Activated CD4-positive, alpha-beta T cell treated with anti-CD3 and anti-CD28 coated beads, Interleukin-2, amount 50 U/mL, for 16 hours (primary cell): ENCODE measurements around the gene CDH22.

ENCODE experiments used
- DNase-seq: peaks from one replicate; pipeline ENCODE4 v3.0.0-alpha.2; 2020

The CDH22 gene

DNA sequence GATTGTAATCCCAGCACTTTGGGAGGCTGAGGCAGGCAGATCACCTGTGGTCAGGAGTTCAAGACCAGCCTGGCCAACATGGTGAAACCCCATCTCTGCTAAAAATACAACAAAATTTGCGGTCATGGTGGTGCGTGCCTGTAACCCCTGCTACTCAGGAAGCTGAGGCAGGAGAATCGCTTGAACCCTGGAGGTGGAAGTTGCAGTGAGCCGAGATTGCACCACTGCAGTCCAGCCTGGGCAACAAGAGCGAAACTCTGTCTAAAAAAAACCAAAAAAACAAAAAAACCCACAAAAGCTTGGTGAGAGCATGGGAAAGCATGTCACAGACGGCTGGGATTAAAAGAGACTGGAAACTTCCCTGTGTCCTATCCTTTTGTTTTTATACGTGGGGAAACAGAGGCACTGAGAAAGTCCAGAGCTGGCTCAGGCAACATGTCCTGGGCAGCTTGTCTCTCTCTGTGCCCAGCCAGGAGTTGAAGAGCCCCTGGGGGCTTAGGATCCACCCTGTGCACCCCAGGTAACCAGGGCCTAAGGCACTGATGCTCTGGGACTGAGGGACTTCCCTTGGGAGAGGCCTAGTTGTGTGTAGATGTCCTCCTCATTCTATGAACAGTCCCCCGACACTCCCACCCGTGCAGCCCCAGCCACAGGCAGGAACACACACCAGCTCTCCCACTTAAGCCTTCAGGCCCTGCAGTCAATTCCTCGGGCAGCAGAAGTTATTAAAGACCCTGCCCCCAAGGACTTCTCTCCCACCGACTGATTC lies 174.2 kb downstream of the CDH22 start:
- DNase-seq: no peak

DNA sequence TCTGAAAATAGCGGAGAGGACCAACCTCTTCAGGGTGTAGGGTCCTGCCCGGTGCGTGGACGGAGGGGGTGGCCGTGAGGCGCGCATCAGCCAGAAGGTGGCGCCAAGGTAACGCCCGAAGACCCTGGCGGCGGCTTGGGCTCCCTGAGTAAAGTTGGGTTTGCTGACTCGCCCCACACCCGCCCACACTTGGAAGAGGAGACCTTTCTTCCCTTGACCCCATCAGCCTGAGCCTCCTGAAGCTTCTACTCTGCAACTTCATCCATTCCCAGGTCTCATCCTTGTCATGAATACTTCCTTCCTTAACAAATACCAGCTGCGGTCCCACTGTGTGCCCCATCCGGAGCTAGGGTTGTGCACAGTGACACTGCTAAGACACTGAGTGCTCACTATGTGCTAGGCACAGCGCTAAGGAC lies 175.6 kb downstream of the CDH22 start:
- peak; percentile 64 for DNase-seq

DNA sequence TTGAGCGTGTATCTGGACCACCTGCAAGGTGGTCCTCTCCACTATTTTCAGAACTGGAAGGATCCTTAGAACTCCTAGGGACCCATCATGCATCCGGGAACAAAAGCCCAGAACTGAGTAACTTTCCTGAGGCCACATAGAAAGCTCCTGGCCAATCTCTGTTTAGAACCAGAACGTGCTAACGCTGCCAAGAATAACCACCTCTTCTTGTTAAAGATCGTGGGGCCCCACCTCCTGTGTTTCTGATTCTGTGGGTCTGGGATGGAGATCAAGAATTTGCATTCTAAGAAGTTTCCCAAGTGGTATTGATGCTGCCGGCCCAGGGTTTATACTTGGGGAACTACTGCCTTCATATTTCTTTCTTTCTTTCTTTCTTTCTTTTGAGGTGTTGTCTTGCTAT lies 176.9 kb downstream of the CDH22 start:
- no peak for DNase-seq

DNA sequence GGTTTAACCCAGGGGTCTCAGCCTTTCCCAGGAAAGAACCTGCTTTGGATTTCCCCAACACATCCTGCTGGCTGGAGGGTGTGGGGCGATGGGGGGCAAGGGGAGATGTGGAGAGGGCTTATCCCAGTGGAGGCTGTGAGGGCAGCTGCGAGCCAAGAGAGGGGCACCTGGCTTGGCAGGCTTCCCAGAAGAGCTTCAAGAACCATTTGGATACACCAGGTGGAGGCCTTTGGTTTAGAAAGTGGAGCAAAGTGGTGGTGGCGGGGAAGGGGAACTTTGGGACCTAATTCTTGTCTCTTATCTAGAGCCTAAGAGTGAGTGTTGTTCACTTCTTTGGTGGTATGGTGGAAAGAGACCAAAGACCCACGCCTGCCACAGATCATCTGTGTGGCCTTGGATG lies 177.8 kb downstream of the CDH22 start:
- DNase-seq: no peak

DNA sequence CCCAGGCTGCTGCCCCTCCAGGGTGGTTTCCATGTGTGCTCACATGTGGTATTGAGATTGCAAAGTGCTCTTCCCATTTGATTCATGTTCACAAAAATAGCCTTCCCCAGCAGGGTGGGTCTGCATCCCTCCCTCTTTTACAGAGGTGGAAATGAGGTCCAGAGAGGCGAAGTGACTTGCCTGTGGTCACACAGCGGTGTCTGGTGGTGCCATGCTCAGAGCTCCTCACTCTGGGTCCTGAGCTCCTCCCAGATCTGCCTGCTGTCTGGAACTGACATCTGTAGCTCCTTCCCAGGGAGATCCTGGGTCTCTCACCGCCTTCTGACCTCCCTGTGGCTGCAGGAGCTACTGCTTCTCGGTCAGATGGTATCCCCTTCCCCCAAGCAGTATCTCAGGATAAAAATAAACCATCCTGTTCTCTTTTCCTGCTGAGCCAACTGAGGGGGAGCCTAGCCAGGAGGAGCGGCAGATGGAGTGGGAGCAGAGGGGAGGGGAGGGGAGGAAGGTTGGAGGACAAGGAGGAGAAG lies 178.3 kb downstream of the CDH22 start:
- no peak for DNase-seq

DNA sequence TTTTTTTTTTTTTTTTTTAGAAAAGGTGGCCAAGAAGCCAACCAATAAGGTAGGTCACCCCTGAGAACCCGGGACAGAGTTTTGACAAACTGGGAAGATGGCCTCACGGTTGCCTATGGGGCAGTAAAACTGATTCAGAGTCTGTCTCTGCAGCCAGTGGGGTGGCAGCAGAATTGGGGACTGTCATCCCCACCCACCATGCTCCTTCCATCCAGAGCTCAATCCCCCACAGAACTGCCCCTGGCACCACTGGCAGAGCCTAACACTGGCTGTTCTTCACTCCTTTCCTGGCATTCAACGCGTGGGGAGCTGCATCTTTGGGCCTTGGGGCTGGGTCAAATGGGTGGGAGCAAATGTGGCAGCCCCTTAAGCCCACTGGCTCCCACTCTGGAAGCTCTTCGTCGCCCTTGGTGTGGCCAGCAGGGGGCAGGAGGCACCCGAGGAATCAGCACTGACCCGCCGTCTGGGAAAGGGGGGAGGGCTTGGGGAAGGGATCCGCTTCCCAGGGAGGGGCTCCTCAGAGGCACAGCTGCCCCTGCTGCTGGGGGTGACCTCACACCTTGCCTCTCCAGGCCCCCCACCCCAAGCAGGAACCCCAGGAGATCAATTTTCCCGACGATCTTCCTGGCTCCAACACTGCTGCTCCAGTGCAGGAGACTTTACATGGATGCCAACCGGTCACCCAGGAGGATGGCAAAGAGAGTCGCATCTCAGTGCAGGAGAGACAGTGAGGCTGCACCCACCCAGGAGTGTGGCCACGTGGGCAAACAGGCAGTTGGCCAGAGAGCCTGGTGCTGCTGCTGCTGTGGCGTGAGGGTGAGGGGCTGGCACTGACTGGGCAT lies 179.8 kb downstream of the CDH22 start:
- DNase-seq: no peak

DNA sequence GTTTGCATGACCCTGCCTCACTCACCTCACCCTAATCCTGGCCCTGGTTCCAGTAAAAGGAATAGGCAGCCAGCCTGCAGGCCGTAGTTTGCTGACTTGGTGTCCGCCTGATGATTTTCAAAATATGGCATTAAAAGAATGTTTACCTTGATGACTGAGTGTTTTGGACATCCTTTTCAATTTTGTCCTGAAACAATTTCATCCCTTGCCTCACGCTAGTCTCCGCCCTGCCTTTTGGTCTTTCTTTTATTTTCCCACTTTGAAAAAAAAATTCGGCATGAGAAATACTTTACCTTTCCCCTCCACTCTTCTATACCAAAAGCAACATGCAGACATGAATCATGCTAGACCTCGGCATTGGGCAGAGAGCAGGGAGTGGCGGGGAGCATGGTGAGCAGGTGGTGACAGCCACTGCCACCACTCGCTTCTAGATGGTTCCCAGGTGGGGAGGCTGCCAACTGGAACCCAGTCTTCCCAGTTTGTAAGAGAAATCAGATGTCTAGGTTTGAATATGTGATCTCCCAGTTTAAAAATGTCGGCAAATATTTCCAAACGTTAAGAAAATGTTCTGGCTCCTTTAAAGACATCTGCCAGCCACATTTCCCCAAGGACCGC lies 180.8 kb downstream of the CDH22 start:
- no peak for DNase-seq

DNA sequence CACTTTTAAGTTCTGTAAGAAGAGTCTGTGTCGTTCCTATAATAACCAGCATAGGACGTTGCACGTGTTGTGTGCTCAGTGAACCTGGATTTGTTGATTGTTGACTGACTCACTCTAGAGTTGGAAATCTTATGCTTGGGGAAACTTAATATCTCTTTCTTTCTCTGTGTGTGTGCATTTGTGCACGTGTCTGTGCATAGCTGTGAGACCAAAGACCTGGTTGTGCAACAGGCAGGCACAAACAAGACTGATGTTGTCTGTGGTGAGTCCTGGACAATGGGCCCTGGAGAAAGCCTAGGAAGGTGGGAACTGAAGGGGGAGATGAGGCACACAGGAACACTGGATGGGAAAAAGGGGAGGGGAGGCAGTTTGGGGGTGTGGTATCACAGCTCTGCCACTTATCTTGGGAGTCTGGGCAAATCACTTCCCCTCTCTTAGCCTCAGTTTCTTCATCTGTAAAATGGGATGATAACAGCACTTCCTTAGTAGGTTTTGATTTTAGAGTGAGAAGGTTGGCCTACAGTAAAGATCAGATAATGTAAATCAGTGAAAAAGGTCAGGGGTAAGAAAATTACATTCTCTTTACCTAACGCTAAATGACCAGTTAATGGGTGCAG lies 181.8 kb downstream of the CDH22 start:
- no peak for DNase-seq
